Thyroid gland (tissue), 4 donors: ENCODE data around the gene HSPB8. TPM values are rescaled to one million over a fixed set of nuclear protein-coding genes. Genes with fewer than 3 reads are reported as not detected.

ENCODE experiments used
- DNase-seq, 2 donors: peaks; one replicate each; pipeline ENCODE4 v3.0.0-alpha.2; 2019
- H3K27ac ChIP-seq, 3 donors: fragments of 200-600 bp; sonication (generic); 1 replicate in 2 of 3; 2 replicates in 1 of 3; pipeline ENCODE4 v1.5.1; 2016 to 2019; ENCODE audit warnings: mild to moderate bottlenecking in 1 of 3, moderate library complexity in 1 of 3
- H3K27me3 ChIP-seq: fragments of 200-600 bp; sonication (generic); one replicate; pipeline ENCODE4 v1.5.1; 2019
- H3K36me3 ChIP-seq, 2 donors: fragments of 200-600 bp; sonication (generic); one replicate each; pipeline ENCODE4 v1.5.1; 2016 to 2019
- H3K4me1 ChIP-seq, 2 donors: fragments of 200-600 bp; sonication (generic); one replicate each; pipeline ENCODE4 v1.5.1; 2017 to 2019
- H3K4me3 ChIP-seq, 3 donors: fragments of 200-600 bp; sonication (generic); replicated peaks in 1 of 3; 1 replicate in 2 of 3; 2 replicates in 1 of 3; pipeline ENCODE4 v1.5.1; 2016; ENCODE audit warnings: mild to moderate bottlenecking in 1 of 3
- H3K9me3 ChIP-seq: fragments of 200-600 bp; sonication (generic); one replicate; pipeline ENCODE4 v1.5.1; 2017
- POLR2A ChIP-seq, 2 donors: fragments of 450-650 bp; IDR thresholded peaks; one replicate each; pipeline ENCODE4 v1.6.1; 2017; ENCODE audit warnings: antibody characterized with exemption in 2 of 2, mild to moderate bottlenecking in 2 of 2, moderate library complexity in 1 of 2
- WGBS, 2 donors: methylation state at CpG; one replicate each; pipeline ENCODE4 v1.1.5; 2017; 5-methylcytosine and 5-hydroxymethylcytosine counted together
- intact Hi-C: fragments of 100-400 bp; cut with DNase I; formaldehyde crosslinking; loops from one replicate; pipeline ENCODE4 v1.15.1; 2023
- total RNA-seq, 4 donors: library from RNA; depleted of rRNA; stranded (reverse); fragments of >200 nt; gene quantifications; one replicate each; pipeline ENCODE4 v1.2.3, GENCODE V29; 2016
- TF ChIP-seq, protein P1 (sequence below), 6 experiments: fragments of 200-600 bp in 3 of 6; fragments of 450-650 bp in 3 of 6; sonication (generic) in 3 of 6; IDR thresholded peaks; one replicate each; pipeline ENCODE4 v1.5.1; 2016 to 2019; ENCODE audit warnings: antibody characterized with exemption in 6 of 6, mild to moderate bottlenecking in 2 of 6, inconsistent platforms in 1 of 6, moderate library complexity in 1 of 6

Gene HSPB8
- total RNA-seq, 4 donors from 2014 or later: 39.0 to 73.9 (median 53.0) TPM

DNA sequence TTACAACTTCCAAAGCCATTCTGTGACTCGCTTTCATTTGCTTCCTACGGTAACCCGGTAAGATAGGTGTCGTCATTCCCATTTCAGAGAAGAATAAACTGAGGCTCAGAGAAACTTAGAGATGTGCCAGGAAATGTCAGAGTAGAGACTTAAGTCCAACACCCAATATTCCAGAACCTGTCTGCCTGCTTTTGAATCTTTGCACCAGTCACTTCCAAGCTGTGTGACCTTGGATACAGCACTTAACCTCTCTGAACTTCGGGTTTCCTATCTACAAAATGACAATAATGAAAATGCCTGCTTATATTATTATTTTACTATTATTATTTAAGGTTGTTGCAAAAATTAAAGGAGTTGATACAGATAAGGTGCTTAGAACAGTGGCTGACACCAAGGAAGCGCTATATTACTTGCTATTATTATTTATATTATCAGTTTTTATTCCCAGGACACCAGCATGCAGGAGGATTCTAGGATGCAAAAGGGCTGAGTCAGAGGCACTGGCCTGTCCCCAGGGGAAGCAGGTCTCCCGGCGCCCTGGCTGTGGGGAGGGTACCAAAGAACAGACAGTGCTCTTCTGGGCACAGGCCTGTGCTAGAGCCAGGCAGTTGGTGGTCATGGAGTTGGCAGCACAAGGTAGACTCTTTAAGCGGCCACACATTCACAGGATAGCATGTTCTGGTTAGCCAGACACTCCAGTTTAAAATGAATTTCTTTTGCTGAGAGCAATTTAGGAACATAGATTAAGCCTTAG lies 5.4 kb downstream of the HSPB8 start:
- intact Hi-C loops: no loop called here
- TF ChIP-seq, protein P1, sequence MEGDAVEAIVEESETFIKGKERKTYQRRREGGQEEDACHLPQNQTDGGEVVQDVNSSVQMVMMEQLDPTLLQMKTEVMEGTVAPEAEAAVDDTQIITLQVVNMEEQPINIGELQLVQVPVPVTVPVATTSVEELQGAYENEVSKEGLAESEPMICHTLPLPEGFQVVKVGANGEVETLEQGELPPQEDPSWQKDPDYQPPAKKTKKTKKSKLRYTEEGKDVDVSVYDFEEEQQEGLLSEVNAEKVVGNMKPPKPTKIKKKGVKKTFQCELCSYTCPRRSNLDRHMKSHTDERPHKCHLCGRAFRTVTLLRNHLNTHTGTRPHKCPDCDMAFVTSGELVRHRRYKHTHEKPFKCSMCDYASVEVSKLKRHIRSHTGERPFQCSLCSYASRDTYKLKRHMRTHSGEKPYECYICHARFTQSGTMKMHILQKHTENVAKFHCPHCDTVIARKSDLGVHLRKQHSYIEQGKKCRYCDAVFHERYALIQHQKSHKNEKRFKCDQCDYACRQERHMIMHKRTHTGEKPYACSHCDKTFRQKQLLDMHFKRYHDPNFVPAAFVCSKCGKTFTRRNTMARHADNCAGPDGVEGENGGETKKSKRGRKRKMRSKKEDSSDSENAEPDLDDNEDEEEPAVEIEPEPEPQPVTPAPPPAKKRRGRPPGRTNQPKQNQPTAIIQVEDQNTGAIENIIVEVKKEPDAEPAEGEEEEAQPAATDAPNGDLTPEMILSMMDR (IDR thresholded peaks at IDR 0.05): no peak
- TF ChIP-seq POLR2A (IDR thresholded peaks at IDR 0.05): no peak
- peaks cover 5 to 12% of the 10 kb centered on the region in 2 donors for H3K36me3 ChIP-seq
- H3K27ac ChIP-seq: peak overlapping the region in 2 of 3 donors; percentile 75 to 82
- H3K27me3 ChIP-seq: no peaks in the 10 kb centered on the region
- 86 to 91% methylated on average over 9 of the region's 9 CpGs for WGBS, 2 donors
- peaks cover 53 to 58% of the 10 kb centered on the region in 2 donors for H3K4me1 ChIP-seq
- no peaks in the 10 kb centered on the region for H3K9me3 ChIP-seq
- no peak overlapping the region for H3K4me3 ChIP-seq
- DNase-seq: peak in 1 of 2 donors; percentile 32

DNA sequence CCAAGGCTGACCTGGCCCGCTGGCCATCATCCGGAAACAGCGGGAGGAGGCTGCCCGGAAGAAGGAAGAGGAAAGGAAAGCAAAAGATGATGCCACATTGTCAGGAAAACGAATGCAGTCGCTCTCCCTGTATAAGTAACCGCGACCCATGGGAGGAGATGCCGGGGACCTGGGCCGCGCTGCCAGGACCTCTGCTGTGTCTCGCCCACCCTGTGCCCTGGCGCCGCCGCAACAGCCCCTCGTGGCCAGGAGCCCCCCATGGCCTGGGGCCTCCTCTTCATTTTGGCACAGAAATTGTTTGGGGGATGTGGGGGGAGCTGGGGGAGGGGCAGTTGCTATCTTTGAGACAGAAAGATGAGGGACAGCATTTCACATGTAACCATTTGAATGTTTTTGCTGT lies 16.5 kb downstream of the HSPB8 start:
- Histone ChIP-seq H3K9me3 (no peaks in the 10 kb centered on the region), H3K27me3 (no peaks in the 10 kb centered on the region), H3K4me1 (no peaks in the 10 kb centered on the region), H3K27ac (no peak overlapping the region), H3K36me3 (peaks cover 11 to 22% of the 10 kb centered on the region in 2 donors), H3K4me3 (no peak overlapping the region)
- whole genome bisulfite sequencing, 2 donors: 93 to 95% methylated on average over 16 of the region's 16 CpGs
- DNase-seq: no peak
- TF ChIP-seq, protein P1 (IDR thresholded peaks at IDR 0.05): no peak
- no peak for TF ChIP-seq POLR2A (IDR thresholded peaks at IDR 0.05)
- intact Hi-C loops: no loop called here

DNA sequence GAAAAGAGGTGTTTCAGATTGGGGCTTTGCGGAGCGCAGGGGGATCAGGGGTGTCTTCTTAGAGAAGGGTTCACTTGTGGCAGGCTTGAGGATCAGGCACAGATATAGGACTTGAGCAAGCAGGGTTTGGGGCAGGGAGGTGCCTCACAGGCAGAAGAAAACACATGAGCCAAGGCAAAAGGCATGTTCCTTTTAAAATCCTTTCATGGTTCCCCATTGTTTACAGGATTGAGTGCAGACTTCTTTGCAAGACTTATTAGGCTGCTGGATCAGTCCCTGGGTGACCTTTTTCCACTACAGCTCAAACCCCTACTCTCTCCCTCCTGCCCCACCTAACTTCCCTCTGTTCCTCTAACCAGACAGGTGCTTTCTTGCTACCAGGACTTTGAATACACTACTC lies 19.7 kb downstream of the HSPB8 start:
- WGBS, 2 donors: 96 to 98% methylated on average over 2 of the region's 2 CpGs
- Histone ChIP-seq H3K27me3 (no peaks in the 10 kb centered on the region), H3K27ac (no peak overlapping the region), H3K4me3 (no peak overlapping the region), H3K36me3 (peaks cover 11 to 19% of the 10 kb centered on the region in 2 donors), H3K9me3 (no peaks in the 10 kb centered on the region), H3K4me1 (peaks cover 7 to 16% of the 10 kb centered on the region in 2 donors)
- TF ChIP-seq POLR2A (IDR thresholded peaks at IDR 0.05): no peak
- TF ChIP-seq, protein P1 (IDR thresholded peaks at IDR 0.05): no peak
- intact Hi-C loops: no loop called here
- no peak for DNase-seq

DNA sequence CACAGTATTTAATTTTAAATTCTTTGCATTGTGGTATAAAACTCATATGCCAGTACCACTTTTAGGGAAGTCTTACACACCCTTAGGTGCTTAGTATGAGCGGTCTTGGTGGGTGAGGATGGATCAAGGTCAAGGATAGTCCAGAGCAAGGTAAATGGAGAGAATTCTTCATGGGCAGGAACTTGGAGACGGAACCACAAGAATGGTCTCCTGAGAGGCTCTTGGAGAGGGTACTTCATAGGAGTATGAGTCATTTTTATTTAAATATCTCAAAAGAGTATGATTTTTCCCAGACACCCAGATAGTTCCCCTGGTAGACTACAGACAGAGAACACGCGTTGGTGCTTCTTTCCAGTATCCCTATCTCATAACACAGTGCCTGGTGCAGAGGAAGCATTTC lies 21.9 kb downstream of the HSPB8 start:
- no peak for DNase-seq
- H3K4me1 ChIP-seq: peaks cover 7 to 16% of the 10 kb centered on the region in 2 donors
- H3K27ac ChIP-seq: no peak overlapping the region

More for the DNA sequence above, 21.9 kb downstream of the HSPB8 start:
- no peak overlapping the region for H3K4me3 ChIP-seq
- intact Hi-C loops: no loop called here
- 67 to 85% methylated on average over 4 of the region's 4 CpGs for WGBS, 2 donors
- H3K36me3 ChIP-seq: no peaks in the 10 kb centered on the region
- H3K27me3 ChIP-seq: no peaks in the 10 kb centered on the region
- no peaks in the 10 kb centered on the region for H3K9me3 ChIP-seq
- TF ChIP-seq, protein P1 (IDR thresholded peaks at IDR 0.05): no peak
- no peak for TF ChIP-seq POLR2A (IDR thresholded peaks at IDR 0.05)
